SK-N-SH (cell line): ENCODE results near the gene LSP1.

ENCODE experiments used
- GATA2 ChIP-seq: sonication (generic); formaldehyde crosslinking; IDR thresholded peaks from 2 replicates; pipeline ENCODE4 v1.5.0; 2020; ENCODE audit warnings: mild to moderate bottlenecking, missing genetic modification reagents
- JUND ChIP-seq: IDR thresholded peaks from 2 replicates; pipeline ENCODE4 v1.4.0; 2012
- POLR2AphosphoS5 ChIP-seq: IDR thresholded peaks from 2 replicates; pipeline ENCODE4 v1.6.1; 2012; ENCODE audit warnings: low read depth, low read length
- TF ChIP-seq, protein P1 (sequence below): fragments of 200-600 bp; sonication (generic); IDR thresholded peaks from 2 replicates; pipeline ENCODE4 v1.6.1; 2017; ENCODE audit warnings: antibody characterized with exemption, mild to moderate bottlenecking, moderate library complexity
- TF ChIP-seq, protein P2 (sequence below): fragments of 150-350 bp; IDR thresholded peaks from 2 replicates; pipeline ENCODE4 v1.6.1; 2017; ENCODE audit warnings: antibody characterized with exemption, low read length, low read depth, borderline replicate concordance
- TF ChIP-seq, protein P3 (sequence below): IDR thresholded peaks from 2 replicates; pipeline ENCODE4; 2012
- TF ChIP-seq, protein P4 (sequence below): fragments of 150-350 bp; IDR thresholded peaks from 2 replicates; pipeline ENCODE4 v1.6.1; 2016; ENCODE audit warnings: mild to moderate bottlenecking, low read depth, low read length

DNA sequence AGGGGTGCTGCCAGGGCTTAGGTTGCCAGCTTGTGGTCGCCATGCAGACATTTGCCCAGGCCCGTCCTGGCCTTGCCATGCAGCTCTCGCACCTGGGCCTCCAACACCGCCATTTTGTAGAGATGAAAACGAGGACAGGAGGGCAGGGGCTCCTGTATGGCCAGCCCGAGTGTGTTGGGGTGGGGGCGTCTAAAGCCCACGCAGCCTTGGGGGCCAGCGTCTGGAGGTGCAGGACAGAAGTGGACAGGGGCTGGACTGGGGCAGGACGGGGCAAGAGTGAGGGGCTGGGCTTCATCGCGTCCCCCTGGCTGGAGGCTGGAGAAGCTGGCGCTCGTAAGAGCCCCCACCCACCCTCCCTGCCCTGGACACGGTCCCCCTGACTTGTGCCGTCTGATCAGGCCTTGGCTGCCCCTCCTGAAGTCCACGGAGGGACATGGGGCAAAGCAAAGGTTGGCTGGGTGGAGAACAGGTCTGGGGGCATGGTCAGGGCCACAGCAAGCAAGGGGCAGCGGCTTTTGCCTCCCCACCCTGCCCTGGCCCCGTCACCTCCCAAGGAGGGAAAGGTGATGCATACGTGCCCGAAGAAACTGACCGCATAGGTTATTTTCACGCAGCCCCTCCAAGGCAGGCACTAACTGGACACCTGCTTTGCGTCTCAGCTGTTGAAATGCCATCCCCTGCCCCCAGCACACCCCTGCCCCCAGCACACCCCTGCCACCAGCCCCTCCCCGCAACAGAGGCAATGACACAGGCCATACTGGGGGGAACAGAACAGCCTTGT lies 67.4 kb downstream of the LSP1 start:
- no peak for TF ChIP-seq POLR2AphosphoS5
- TF ChIP-seq, protein P1, sequence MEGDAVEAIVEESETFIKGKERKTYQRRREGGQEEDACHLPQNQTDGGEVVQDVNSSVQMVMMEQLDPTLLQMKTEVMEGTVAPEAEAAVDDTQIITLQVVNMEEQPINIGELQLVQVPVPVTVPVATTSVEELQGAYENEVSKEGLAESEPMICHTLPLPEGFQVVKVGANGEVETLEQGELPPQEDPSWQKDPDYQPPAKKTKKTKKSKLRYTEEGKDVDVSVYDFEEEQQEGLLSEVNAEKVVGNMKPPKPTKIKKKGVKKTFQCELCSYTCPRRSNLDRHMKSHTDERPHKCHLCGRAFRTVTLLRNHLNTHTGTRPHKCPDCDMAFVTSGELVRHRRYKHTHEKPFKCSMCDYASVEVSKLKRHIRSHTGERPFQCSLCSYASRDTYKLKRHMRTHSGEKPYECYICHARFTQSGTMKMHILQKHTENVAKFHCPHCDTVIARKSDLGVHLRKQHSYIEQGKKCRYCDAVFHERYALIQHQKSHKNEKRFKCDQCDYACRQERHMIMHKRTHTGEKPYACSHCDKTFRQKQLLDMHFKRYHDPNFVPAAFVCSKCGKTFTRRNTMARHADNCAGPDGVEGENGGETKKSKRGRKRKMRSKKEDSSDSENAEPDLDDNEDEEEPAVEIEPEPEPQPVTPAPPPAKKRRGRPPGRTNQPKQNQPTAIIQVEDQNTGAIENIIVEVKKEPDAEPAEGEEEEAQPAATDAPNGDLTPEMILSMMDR: no peak
- TF ChIP-seq, protein P2, sequence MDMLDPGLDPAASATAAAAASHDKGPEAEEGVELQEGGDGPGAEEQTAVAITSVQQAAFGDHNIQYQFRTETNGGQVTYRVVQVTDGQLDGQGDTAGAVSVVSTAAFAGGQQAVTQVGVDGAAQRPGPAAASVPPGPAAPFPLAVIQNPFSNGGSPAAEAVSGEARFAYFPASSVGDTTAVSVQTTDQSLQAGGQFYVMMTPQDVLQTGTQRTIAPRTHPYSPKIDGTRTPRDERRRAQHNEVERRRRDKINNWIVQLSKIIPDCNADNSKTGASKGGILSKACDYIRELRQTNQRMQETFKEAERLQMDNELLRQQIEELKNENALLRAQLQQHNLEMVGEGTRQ: no peak
- TF ChIP-seq, protein P3, sequence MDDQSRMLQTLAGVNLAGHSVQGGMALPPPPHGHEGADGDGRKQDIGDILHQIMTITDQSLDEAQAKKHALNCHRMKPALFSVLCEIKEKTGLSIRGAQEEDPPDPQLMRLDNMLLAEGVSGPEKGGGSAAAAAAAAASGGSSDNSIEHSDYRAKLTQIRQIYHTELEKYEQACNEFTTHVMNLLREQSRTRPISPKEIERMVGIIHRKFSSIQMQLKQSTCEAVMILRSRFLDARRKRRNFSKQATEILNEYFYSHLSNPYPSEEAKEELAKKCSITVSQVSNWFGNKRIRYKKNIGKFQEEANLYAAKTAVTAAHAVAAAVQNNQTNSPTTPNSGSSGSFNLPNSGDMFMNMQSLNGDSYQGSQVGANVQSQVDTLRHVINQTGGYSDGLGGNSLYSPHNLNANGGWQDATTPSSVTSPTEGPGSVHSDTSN: no peak
- TF ChIP-seq JUND: no peak
- no peak for TF ChIP-seq GATA2
- TF ChIP-seq, protein P4, sequence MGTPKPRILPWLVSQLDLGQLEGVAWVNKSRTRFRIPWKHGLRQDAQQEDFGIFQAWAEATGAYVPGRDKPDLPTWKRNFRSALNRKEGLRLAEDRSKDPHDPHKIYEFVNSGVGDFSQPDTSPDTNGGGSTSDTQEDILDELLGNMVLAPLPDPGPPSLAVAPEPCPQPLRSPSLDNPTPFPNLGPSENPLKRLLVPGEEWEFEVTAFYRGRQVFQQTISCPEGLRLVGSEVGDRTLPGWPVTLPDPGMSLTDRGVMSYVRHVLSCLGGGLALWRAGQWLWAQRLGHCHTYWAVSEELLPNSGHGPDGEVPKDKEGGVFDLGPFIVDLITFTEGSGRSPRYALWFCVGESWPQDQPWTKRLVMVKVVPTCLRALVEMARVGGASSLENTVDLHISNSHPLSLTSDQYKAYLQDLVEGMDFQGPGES: no peak
